HepG2 (cell line): ENCODE results near the gene CALML5. TPM values are rescaled to one million over a fixed set of nuclear protein-coding genes. Genes with fewer than 3 reads are reported as not detected.

Source experiments
- ATAC-seq: fragments of 200-7000 bp; cut with Tn5 transposase; 3 replicates; pipeline ENCODE4 v1.9.1; 2020; ENCODE audit warnings: mild to moderate bottlenecking, moderate library complexity
- BruUV-seq: library from RNA; stranded (reverse); fragments of 400-500 nt; replicated peaks from 2 replicates; lab custom pipeline; 2021; lab: Mats Ljungman, UMichigan
- CTCF ChIA-PET: fragments of 300-600 bp; formaldehyde crosslinking; extraction: SDS; loops from one replicate; lab custom pipeline; 2021; ENCODE audit warnings: low total read pairs, inconsistent platforms, low intra/inter-chr PET ratio; lab: Yijun Ruan, JAX
- POLR2A ChIA-PET: fragments of 350-600 bp; sonication (Branson Sonifier 250); formaldehyde crosslinking; loops from one replicate; lab custom pipeline; 2020; ENCODE audit warnings: antibody characterized with exemption, inconsistent platforms; lab: Yijun Ruan, JAX
- DNase-seq: peaks from one replicate; pipeline ENCODE4 v3.0.0-alpha.2; 2015; ENCODE audit warnings: low spot score
- FAIRE-seq: peaks from 3 replicates; lab custom pipeline; 2011; peaks lifted over from hg19 to GRCh38; lab: Jason Lieb, UNC
- H2AFZ ChIP-seq: one replicate; pipeline ENCODE4 v1.6.1; 2011; ENCODE audit warnings: low read length, inconsistent platforms
- H3K27ac ChIP-seq: fragments of 300-600 bp; 3 replicates; pipeline ENCODE4 v1.8.0; 2011; ENCODE audit warnings: mixed run types, mild to moderate bottlenecking, mixed read lengths, low read length, inconsistent platforms; ENCODE audit not compliant: insufficient read depth; ENCODE audit errors: extremely low read length
- H3K27me3 ChIP-seq, 2 experiments: fragments of 200-600 bp in 1 of 2; 2 replicates in 1 of 2; 3 replicates in 1 of 2; pipeline versions ENCODE4 v1.6.0 to v1.8.0; 2011; ENCODE audit warnings: low read length in 2 of 2, mild to moderate bottlenecking in 2 of 2, moderate library complexity in 2 of 2, inconsistent platforms in 1 of 2; ENCODE audit not compliant: insufficient read depth in 2 of 2, control insufficient read depth in 1 of 2
- H3K36me3 ChIP-seq, 2 experiments: fragments of 200-600 bp in 1 of 2; replicated peaks in 1 of 2; 2 replicates in 1 of 2; 3 replicates in 1 of 2; pipeline versions ENCODE4 v1.5.1 to v1.8.0; 2011; ENCODE audit warnings: low read length in 2 of 2, inconsistent platforms in 1 of 2; ENCODE audit not compliant: insufficient read depth in 2 of 2, control insufficient read depth in 1 of 2
- H3K4me1 ChIP-seq: 2 replicates; pipeline ENCODE4 v1.5.1; 2012; ENCODE audit warnings: low read length, inconsistent platforms; ENCODE audit not compliant: insufficient read depth
- H3K4me2 ChIP-seq: 2 replicates; pipeline ENCODE4 v1.6.0; 2011; ENCODE audit warnings: low read depth, low read length, inconsistent platforms
- H3K4me3 ChIP-seq, 3 experiments: fragments of 200-600 bp in 1 of 3; sonication (generic), shearing (Covaris generic) in 1 of 3; replicated peaks in 1 of 3; 2 replicates each; pipeline ENCODE4 v1.5.1; 2011 to 2016; ENCODE audit warnings: low read length in 3 of 3, inconsistent platforms in 2 of 3, low read depth in 2 of 3, mild to moderate bottlenecking in 2 of 3, control low read depth in 1 of 3, mixed read lengths in 1 of 3; ENCODE audit not compliant: insufficient read depth in 1 of 3
- H3K79me2 ChIP-seq: one replicate; pipeline ENCODE4 v1.6.1; 2011; ENCODE audit warnings: low read length, inconsistent platforms; ENCODE audit not compliant: insufficient read depth
- H3K9ac ChIP-seq: 2 replicates; pipeline ENCODE4 v1.6.0; 2011; ENCODE audit warnings: mild to moderate bottlenecking, low read depth, low read length, inconsistent platforms; ENCODE audit not compliant: insufficient read depth
- H3K9me3 ChIP-seq: 2 replicates; pipeline ENCODE4 v1.5.1; 2012; ENCODE audit warnings: mild to moderate bottlenecking, low read length
- H4K20me1 ChIP-seq: 2 replicates; pipeline ENCODE4 v1.6.0; 2011; ENCODE audit warnings: inconsistent platforms, mild to moderate bottlenecking, low read length, moderate library complexity; ENCODE audit not compliant: insufficient read depth
- AKAP8 ChIP-seq: sonication (generic); formaldehyde crosslinking; IDR thresholded peaks from 2 replicates; pipeline ENCODE4 v1.5.1; 2020; ENCODE audit warnings: mild to moderate bottlenecking, missing genetic modification reagents
- HIVEP1 ChIP-seq: sonication (generic); formaldehyde crosslinking; IDR thresholded peaks from 2 replicates; pipeline ENCODE4 v1.4.0; 2020; ENCODE audit warnings: mild to moderate bottlenecking, missing genetic modification reagents
- HOXA7 ChIP-seq: sonication (generic); formaldehyde crosslinking; IDR thresholded peaks from 2 replicates; pipeline ENCODE4 v1.8.1; 2022; ENCODE audit warnings: mild to moderate bottlenecking, missing genetic modification reagents, moderate library complexity
- ZBTB20 ChIP-seq: sonication (generic); formaldehyde crosslinking; IDR thresholded peaks from 2 replicates; pipeline ENCODE4 v1.8.1; 2023; ENCODE audit warnings: missing genetic modification reagents, low read depth, mild to moderate bottlenecking, borderline replicate concordance
- ZNF205 ChIP-seq: IDR thresholded peaks from 2 replicates; pipeline ENCODE4 v1.6.1; 2018; ENCODE audit warnings: missing biosample characterization, missing genetic modification reagents
- ZNF331 ChIP-seq: sonication (generic); formaldehyde crosslinking; IDR thresholded peaks from 2 replicates; pipeline ENCODE4 v1.4.0; 2020; ENCODE audit warnings: missing genetic modification reagents
- ZNF709 ChIP-seq: sonication (generic); formaldehyde crosslinking; IDR thresholded peaks from 2 replicates; pipeline ENCODE4 v1.5.0; 2020; ENCODE audit warnings: mild to moderate bottlenecking, missing genetic modification reagents
- ZNF792 ChIP-seq: IDR thresholded peaks from 2 replicates; pipeline ENCODE4 v1.6.1; 2016
- whole genome bisulfite sequencing: methylation state at CpG from one replicate; pipeline ENCODE4 v1.1.6; 2017; ENCODE audit warnings: low lambda C conversion rate; 5-methylcytosine and 5-hydroxymethylcytosine counted together
- in situ Hi-C: cut with HindIII; loops from 2 replicates; pipeline ENCODE4 v1.10.0; 2017; ENCODE audit warnings: low pct_unique_long_range_greater_than_20kb; ENCODE audit not compliant: extremely low pct_ligation_motif_present
- intact Hi-C: fragments of 100-400 bp; cut with micrococcal nuclease; formaldehyde crosslinking; loops from one replicate; pipeline ENCODE4 v1.10.0; 2022; ENCODE audit not compliant: unreplicated experiment
- polyA plus RNA-seq, 8 experiments: library from polyadenylated mRNA; depleted of rRNA in 3 of 8; stranded (reverse) in 7 of 8; unstranded in 1 of 8; fragments of >200 nt; fragmentation: Illumina TruSeq in 4 of 8; extraction: Trizol in 4 of 8; gene quantifications; 2 replicates each; pipeline versions ENCODE4 v1.2.1 to v1.2.3, GENCODE V29; 2011 to 2016; ENCODE audit warnings: low read depth in 4 of 8, missing spikeins in 1 of 8, mixed read lengths in 1 of 8; ENCODE audit not compliant: insufficient read depth in 1 of 8
- total RNA-seq, 5 experiments: library from RNA; depleted of rRNA; stranded (reverse); fragments of >200 nt; fragmentation: Illumina TruSeq; extraction: Trizol; gene quantifications; 2 replicates each; pipeline ENCODE4 v1.2.3, GENCODE V29; 2016; ENCODE audit warnings: low read depth in 1 of 5
- TF ChIP-seq, protein P1 (sequence below): sonication (generic); formaldehyde crosslinking; IDR thresholded peaks from 2 replicates; pipeline ENCODE4 v1.4.0; 2020; ENCODE audit warnings: missing genetic modification reagents; ENCODE audit errors: not compliant biosample characterization
- TF ChIP-seq, protein P2 (sequence below): sonication (generic); formaldehyde crosslinking; IDR thresholded peaks from 2 replicates; pipeline ENCODE4 v1.4.0; 2020; ENCODE audit warnings: missing genetic modification reagents, borderline replicate concordance
- TF ChIP-seq, protein P3 (sequence below): sonication (generic); formaldehyde crosslinking; IDR thresholded peaks from 2 replicates; pipeline ENCODE4 v1.5.0; 2020; ENCODE audit warnings: missing genetic modification reagents, mild to moderate bottlenecking, borderline replicate concordance

The CALML5 gene
- total and polyA plus RNA-seq, 2 of the 13 experiments (the other 11 are each of a cell fraction or from before 2014, with no cell fraction given) = not detected

DNA sequence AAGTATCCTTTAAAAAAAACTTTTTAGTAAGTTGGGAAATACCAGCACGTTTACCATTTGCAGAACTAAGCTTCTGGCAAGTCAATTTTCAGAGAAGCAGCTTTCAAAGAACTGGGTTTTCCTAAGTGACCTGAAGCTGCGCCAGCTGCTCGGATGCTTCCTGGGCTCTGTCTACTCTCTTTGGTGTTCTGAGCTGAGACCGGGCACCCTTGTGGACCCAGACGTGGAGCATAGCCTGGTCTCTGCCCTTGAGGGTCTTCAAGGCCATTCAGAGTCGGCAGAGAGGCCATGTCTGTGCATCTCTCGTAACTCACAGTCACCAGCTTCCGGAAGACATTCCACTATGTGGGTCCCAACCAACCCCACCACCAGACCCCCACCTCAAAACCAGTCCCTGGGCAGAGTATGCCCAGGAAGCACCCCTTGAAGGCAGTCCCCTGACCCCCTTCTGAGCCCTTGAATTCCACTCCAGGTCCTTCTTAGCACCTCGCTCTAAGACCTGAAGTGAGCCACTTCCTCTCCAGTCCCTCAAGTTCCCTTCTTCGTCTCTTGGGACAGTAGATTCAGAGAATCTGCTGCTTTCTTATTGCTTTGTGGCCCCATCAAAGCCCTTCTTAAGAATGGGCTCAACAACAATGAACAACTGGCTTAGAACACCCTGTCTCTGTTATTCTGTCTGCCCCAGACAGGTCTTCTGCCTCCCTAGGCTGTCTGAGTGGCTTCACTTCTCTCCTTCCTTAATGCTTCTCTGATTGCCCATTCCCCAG lies 8.5 kb downstream of the CALML5 start:
- no peak overlapping the region for H3K27ac ChIP-seq
- WGBS = 58% methylated on average over 10 of the region's 10 CpGs
- POLR2A ChIA-PET = interaction anchor here (1.3 kb wide), 1 partner anchor 64 kb away, joined by 3 read pairs; no protein-coding TSS in a partner anchor
- intact Hi-C loops (no loop called here), in situ Hi-C loops (no loop called here)
- no peak overlapping the region for H3K4me2 ChIP-seq
- DNase-seq = no peak
- H3K36me3 ChIP-seq = no peaks in the 10 kb centered on the region
- ATAC-seq = no peak
- CTCF ChIA-PET = no interaction called here
- no TSS peak for BruUV-seq
- H3K9ac ChIP-seq = no peak overlapping the region
- no peaks in the 10 kb centered on the region for H4K20me1 ChIP-seq
- H3K79me2 ChIP-seq = no peaks in the 10 kb centered on the region
- peaks cover 0 to 23% of the 10 kb centered on the region in 2 experiments; a peak in 3 of 5 replicates for H3K27me3 ChIP-seq
- no peak overlapping the region for H2AFZ ChIP-seq
- no peak overlapping the region for H3K4me3 ChIP-seq
- H3K9me3 ChIP-seq = peaks cover 11% of the 10 kb centered on the region; the same call in 1 of the 2 replicates
- H3K4me1 ChIP-seq = peaks cover 70% of the 10 kb centered on the region
- no peak for FAIRE-seq
- TF ChIP-seq ZNF205 (CRISPR knock-in tag) (no peak), AKAP8 (CRISPR knock-in tag) (no peak), ZNF331 (CRISPR knock-in tag) (no peak), ZNF709 (CRISPR knock-in tag) (no peak), ZNF792 (CRISPR knock-in tag) (no peak), HOXA7 (CRISPR knock-in tag) (no peak)

DNA sequence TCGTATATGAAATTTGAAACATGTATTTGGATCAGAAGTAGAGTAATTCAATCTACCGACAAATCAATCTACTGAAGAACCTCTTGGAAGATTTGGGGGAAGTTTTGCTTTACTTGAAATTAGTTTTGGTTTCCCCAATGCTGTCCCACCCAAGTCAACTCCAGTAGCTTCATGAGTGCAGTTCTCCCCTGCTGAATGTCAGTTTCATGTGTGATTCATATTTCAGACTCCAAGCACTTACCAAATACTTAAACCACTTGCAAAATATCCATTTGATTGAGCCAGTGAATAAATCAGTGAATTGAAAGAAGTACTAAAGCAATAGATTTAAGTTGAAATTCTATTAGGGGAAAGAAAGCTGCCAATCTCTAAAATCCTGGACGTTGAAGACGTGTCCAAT lies 9.3 kb downstream of the CALML5 start:
- Histone ChIP-seq H3K4me1 (peaks cover 65% of the 10 kb centered on the region), H4K20me1 (no peaks in the 10 kb centered on the region), H2AFZ (no peak overlapping the region), H3K9ac (no peak overlapping the region), H3K27ac (no peak overlapping the region), H3K9me3 (peaks cover 11% of the 10 kb centered on the region; the same call in 1 of the 2 replicates), H3K4me3 (no peak overlapping the region), H3K36me3 (no peaks in the 10 kb centered on the region), H3K27me3 (peaks cover 2 to 31% of the 10 kb centered on the region in 2 experiments; a peak in 3 of 5 replicates), H3K4me2 (no peak overlapping the region), H3K79me2 (no peaks in the 10 kb centered on the region)
- 77% methylated on average over 4 of the region's 4 CpGs for WGBS
- ChIA-PET CTCF (no interaction called here), POLR2A (interaction anchor here (1.3 kb wide), 1 partner anchor 64 kb away, joined by 3 read pairs; no protein-coding TSS in a partner anchor)
- intact Hi-C loops = no loop called here
- no TSS peak for BruUV-seq
- ATAC-seq (no peak), FAIRE-seq (no peak), DNase-seq (no peak)
- in situ Hi-C loops = no loop called here
- TF ChIP-seq, protein P1, sequence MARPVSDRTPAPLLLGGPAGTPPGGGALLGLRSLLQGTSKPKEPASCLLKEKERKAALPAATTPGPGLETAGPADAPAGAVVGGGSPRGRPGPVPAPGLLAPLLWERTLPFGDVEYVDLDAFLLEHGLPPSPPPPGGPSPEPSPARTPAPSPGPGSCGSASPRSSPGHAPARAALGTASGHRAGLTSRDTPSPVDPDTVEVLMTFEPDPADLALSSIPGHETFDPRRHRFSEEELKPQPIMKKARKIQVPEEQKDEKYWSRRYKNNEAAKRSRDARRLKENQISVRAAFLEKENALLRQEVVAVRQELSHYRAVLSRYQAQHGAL (CRISPR knock-in tag) = no peak
- TF ChIP-seq, protein P2, sequence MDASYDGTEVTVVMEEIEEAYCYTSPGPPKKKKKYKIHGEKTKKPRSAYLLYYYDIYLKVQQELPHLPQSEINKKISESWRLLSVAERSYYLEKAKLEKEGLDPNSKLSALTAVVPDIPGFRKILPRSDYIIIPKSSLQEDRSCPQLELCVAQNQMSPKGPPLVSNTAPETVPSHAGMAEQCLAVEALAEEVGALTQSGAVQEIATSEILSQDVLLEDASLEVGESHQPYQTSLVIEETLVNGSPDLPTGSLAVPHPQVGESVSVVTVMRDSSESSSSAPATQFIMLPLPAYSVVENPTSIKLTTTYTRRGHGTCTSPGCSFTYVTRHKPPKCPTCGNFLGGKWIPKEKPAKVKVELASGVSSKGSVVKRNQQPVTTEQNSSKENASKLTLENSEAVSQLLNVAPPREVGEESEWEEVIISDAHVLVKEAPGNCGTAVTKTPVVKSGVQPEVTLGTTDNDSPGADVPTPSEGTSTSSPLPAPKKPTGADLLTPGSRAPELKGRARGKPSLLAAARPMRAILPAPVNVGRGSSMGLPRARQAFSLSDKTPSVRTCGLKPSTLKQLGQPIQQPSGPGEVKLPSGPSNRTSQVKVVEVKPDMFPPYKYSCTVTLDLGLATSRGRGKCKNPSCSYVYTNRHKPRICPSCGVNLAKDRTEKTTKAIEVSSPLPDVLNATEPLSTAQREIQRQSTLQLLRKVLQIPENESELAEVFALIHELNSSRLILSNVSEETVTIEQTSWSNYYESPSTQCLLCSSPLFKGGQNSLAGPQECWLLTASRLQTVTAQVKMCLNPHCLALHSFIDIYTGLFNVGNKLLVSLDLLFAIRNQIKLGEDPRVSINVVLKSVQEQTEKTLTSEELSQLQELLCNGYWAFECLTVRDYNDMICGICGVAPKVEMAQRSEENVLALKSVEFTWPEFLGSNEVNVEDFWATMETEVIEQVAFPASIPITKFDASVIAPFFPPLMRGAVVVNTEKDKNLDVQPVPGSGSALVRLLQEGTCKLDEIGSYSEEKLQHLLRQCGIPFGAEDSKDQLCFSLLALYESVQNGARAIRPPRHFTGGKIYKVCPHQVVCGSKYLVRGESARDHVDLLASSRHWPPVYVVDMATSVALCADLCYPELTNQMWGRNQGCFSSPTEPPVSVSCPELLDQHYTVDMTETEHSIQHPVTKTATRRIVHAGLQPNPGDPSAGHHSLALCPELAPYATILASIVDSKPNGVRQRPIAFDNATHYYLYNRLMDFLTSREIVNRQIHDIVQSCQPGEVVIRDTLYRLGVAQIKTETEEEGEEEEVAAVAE (CRISPR knock-in tag) = no peak
- TF ChIP-seq ZBTB20 (no peak), HIVEP1 (CRISPR knock-in tag) (no peak)
- TF ChIP-seq, protein P3, sequence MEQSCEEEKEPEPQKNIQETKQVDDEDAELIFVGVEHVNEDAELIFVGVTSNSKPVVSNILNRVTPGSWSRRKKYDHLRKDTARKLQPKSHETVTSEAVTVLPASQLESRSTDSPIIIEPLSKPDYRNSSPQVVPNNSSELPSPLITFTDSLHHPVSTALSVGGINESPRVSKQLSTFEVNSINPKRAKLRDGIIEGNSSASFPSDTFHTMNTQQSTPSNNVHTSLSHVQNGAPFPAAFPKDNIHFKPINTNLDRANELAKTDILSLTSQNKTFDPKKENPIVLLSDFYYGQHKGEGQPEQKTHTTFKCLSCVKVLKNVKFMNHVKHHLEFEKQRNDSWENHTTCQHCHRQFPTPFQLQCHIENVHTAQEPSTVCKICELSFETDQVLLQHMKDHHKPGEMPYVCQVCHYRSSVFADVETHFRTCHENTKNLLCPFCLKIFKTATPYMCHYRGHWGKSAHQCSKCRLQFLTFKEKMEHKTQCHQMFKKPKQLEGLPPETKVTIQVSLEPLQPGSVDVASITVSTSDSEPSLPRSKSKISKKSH = no peak
